ENCODE results near the gene FOXD3.

DNA sequence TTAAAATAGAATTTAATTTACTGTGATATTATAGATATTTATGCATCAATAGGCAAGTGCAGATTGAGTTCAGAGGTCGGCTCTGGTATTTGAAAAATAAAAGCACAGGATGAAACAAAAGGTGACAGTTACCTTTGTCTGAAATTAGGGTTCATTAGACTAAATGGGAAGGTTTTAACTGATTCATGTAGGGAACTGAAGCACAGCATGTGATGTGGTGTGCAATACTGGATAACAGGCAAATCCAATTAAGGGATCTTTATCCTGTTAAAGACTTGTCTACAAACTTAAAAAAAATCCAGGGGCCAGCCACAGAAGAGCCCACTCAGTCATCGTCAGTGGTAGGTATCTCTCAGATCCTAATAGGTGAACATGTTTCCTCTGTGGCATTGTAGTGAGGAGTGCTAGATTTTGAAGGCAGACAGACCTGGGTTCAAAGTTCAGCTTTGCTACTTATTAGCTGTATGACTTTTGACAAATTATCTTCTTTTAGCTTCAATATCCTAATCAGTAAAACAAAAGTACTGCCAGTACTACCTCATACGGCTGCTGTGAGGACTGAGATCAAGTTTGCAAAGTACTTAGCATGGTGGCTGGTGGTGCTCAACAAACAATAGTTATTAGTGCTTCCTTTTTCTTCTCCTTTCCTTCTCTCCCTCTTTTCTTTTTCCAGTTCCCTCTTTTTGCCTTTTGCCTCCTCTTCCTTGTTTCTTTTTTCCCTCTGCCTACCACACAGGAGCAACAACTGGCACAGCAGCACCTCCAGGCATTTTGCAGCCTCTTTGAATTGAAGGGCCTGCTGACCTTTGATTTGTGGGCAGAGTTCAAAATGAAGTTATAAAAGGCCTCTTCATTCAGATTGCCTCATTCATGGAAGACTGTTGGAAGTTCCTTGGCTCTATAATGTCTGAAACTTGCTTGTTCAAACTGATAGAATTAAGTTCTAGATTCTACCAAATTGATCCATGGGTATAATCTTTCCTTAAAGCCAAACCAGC, 44.9 kb upstream of the FOXD3 start:
- TF ChIP-seq, protein P1, sequence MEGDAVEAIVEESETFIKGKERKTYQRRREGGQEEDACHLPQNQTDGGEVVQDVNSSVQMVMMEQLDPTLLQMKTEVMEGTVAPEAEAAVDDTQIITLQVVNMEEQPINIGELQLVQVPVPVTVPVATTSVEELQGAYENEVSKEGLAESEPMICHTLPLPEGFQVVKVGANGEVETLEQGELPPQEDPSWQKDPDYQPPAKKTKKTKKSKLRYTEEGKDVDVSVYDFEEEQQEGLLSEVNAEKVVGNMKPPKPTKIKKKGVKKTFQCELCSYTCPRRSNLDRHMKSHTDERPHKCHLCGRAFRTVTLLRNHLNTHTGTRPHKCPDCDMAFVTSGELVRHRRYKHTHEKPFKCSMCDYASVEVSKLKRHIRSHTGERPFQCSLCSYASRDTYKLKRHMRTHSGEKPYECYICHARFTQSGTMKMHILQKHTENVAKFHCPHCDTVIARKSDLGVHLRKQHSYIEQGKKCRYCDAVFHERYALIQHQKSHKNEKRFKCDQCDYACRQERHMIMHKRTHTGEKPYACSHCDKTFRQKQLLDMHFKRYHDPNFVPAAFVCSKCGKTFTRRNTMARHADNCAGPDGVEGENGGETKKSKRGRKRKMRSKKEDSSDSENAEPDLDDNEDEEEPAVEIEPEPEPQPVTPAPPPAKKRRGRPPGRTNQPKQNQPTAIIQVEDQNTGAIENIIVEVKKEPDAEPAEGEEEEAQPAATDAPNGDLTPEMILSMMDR (IDR thresholded peaks at IDR 0.05 in 8 of 11, conservative IDR thresholded peaks at IDR 0.05 in 3 of 11), result no peak
- TF ChIP-seq POLR2A (IDR thresholded peaks at IDR 0.05), result no peak
